SU-DHL-6 (cell line): ENCODE measurements around the gene IFRD2.

Experiments
- H2AFZ ChIP-seq: fragments of 200-600 bp; sonication (generic); 2 replicates; pipeline ENCODE4 v1.6.1; 2014; ENCODE audit warnings: low read depth, mild to moderate bottlenecking, moderate library complexity, mixed read lengths, antibody characterized with exemption, low read length; ENCODE audit not compliant: severe bottlenecking
- H3F3A ChIP-seq: fragments of 200-600 bp; shearing (Covaris generic); 2 replicates; pipeline ENCODE4 v1.6.0; 2016; ENCODE audit warnings: antibody characterized with exemption, mild to moderate bottlenecking; ENCODE audit not compliant: insufficient read depth
- H3K27ac ChIP-seq: fragments of 200-600 bp; sonication (generic); 2 replicates; pipeline ENCODE4 v1.5.1; 2016; ENCODE audit warnings: low read depth, mild to moderate bottlenecking, low read length, moderate library complexity, mixed read lengths
- H3K27me3 ChIP-seq: fragments of 200-600 bp; sonication (generic), shearing (Covaris generic); 2 replicates; pipeline ENCODE4 v1.6.0; 2014; ENCODE audit warnings: mild to moderate bottlenecking, low read length
- H3K36me3 ChIP-seq: fragments of 200-600 bp; sonication (generic); 2 replicates; pipeline ENCODE4 v1.6.1; 2014; ENCODE audit warnings: mild to moderate bottlenecking, low read length, mixed read lengths
- H3K4me2 ChIP-seq: fragments of 300-600, 200-600 bp; shearing (Covaris generic), sonication (generic); 2 replicates; pipeline ENCODE4 v1.6.0; 2014; ENCODE audit warnings: low read length, low read depth, mild to moderate bottlenecking; ENCODE audit not compliant: poor library complexity, severe bottlenecking
- H3K4me3 ChIP-seq: fragments of 200-600 bp; sonication (generic); 2 replicates; pipeline ENCODE4 v1.5.1; 2014; ENCODE audit warnings: antibody characterized with exemption, low read length, mild to moderate bottlenecking, mixed read lengths; ENCODE audit not compliant: insufficient read depth, poor library complexity, severe bottlenecking
- H3K79me2 ChIP-seq: fragments of 200-600 bp; sonication (generic); 2 replicates; pipeline ENCODE4 v1.6.1; 2014; ENCODE audit warnings: mild to moderate bottlenecking, low read length, moderate library complexity; ENCODE audit not compliant: insufficient read depth
- H3K9ac ChIP-seq: fragments of 200-600 bp; sonication (generic); 2 replicates; pipeline ENCODE4 v1.7.0; 2014; ENCODE audit warnings: mild to moderate bottlenecking, low read length
- H3K9me2 ChIP-seq: fragments of 200-600 bp; sonication (generic); replicated peaks from 2 replicates; pipeline ENCODE4 v1.6.1; 2014; ENCODE audit warnings: low read length; ENCODE audit not compliant: insufficient read depth
- H3K9me3 ChIP-seq: fragments of 200-600 bp; sonication (generic); 2 replicates; pipeline ENCODE4 v1.6.1; 2014; ENCODE audit warnings: low read length, mixed read lengths; ENCODE audit not compliant: insufficient read depth
- H4K20me1 ChIP-seq: fragments of 200-600 bp; sonication (generic); 2 replicates; pipeline ENCODE4 v1.6.1; 2014; ENCODE audit warnings: low read depth, mild to moderate bottlenecking, antibody characterized with exemption, low read length, moderate library complexity, mixed read lengths
- EZH2phosphoT487 ChIP-seq: fragments of 200-600 bp; sonication (generic), shearing (Covaris generic); conservative IDR thresholded peaks from 2 replicates; pipeline ENCODE4 v1.6.1; 2018; ENCODE audit warnings: mild to moderate bottlenecking, antibody characterized with exemption, low read length, moderate library complexity, mixed read lengths
- TF ChIP-seq, protein P1 (sequence below): fragments of 200-600 bp; sonication (generic); IDR thresholded peaks from one replicate; pipeline ENCODE4 v1.5.1; 2017; ENCODE audit warnings: antibody characterized with exemption, mild to moderate bottlenecking, low read length, moderate library complexity; ENCODE audit not compliant: insufficient read depth, poor library complexity, severe bottlenecking

The IFRD2 gene

DNA sequence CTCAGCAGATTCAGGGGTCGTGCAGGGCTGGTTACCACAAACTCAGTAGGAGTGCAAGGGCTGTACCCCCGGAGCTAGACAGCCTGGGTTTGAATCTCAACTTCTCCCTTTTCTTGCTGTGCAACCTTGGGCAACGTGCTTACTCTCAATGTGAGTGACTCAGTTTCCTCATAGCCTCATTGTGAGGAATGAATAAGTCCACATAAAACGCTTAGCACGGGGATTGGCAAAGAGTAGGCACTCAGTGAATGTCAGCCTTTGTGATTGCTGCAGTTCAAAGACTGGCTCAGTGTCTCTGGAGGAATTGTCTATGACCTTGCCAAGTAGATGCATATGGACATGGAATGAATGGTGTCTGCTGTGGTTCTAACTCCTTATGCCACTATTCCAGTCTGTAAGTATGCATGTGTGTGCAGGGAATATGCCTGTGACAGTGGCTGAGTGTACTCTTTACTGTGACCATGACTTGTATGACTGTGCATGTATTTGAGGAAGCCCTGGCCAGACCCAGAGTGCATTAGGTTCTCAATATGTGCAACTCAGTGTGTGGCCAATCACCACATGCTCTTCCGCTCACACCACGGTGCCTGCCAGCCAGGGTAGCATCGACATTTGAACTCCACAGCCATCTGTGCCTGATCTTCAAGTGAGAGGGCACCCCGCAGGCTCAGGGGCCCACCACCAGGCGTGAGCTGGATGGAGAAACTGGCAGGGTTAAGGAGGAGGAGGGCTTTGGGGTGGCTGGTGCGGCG is 7.9 kb upstream of the IFRD2 start:
- H2AFZ ChIP-seq, result peak overlapping the region; percentile 78
- TF ChIP-seq, protein P1, sequence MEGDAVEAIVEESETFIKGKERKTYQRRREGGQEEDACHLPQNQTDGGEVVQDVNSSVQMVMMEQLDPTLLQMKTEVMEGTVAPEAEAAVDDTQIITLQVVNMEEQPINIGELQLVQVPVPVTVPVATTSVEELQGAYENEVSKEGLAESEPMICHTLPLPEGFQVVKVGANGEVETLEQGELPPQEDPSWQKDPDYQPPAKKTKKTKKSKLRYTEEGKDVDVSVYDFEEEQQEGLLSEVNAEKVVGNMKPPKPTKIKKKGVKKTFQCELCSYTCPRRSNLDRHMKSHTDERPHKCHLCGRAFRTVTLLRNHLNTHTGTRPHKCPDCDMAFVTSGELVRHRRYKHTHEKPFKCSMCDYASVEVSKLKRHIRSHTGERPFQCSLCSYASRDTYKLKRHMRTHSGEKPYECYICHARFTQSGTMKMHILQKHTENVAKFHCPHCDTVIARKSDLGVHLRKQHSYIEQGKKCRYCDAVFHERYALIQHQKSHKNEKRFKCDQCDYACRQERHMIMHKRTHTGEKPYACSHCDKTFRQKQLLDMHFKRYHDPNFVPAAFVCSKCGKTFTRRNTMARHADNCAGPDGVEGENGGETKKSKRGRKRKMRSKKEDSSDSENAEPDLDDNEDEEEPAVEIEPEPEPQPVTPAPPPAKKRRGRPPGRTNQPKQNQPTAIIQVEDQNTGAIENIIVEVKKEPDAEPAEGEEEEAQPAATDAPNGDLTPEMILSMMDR, result no peak
- TF ChIP-seq EZH2phosphoT487, result no peak

DNA sequence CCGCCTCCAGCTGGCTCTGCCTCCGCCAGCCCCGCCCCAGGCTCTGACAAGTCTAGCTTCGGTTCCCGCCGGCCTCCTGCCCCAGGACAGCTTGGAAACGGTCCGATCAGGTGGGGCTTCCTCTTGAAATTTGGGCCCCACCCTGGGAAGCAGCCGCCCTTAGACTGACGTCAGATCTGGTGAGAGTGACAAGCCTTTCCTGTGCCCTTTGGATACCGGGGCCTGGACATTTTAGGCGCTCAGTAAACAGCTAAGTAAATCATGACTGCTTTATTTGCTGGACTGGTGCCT is 7.4 kb upstream of the IFRD2 start:
- H3K9me3 ChIP-seq, result no peaks in the 10 kb centered on the region
- H3K4me3 ChIP-seq, result peak overlapping the region; percentile 57
- no peaks in the 10 kb centered on the region for H4K20me1 ChIP-seq
- H3F3A ChIP-seq, result no peaks in the 10 kb centered on the region
- peak overlapping the region; percentile 33 for H3K27ac ChIP-seq
- H3K9me2 ChIP-seq, result no peaks in the 10 kb centered on the region
- H3K9ac ChIP-seq, result peak overlapping the region; percentile 66
- no peaks in the 10 kb centered on the region for H3K79me2 ChIP-seq
- peak overlapping the region; percentile 76 for H3K4me2 ChIP-seq
- no peaks in the 10 kb centered on the region for H3K27me3 ChIP-seq
- no peaks in the 10 kb centered on the region for H3K36me3 ChIP-seq
- peak overlapping the region; percentile 78 for H2AFZ ChIP-seq
- TF ChIP-seq EZH2phosphoT487, result no peak
- TF ChIP-seq, protein P1, result no peak

More for the DNA sequence above, 7.9 kb upstream of the IFRD2 start:
- Histone ChIP-seq H3K36me3 (no peaks in the 10 kb centered on the region), H3K4me3 (peak overlapping the region; percentile 57), H3K9me3 (no peaks in the 10 kb centered on the region), H3F3A (no peaks in the 10 kb centered on the region), H4K20me1 (no peaks in the 10 kb centered on the region), H3K27me3 (no peaks in the 10 kb centered on the region), H3K4me2 (peak overlapping the region; percentile 76), H3K79me2 (no peaks in the 10 kb centered on the region), H3K27ac (peak overlapping the region; percentile 33), H3K9me2 (no peaks in the 10 kb centered on the region), H3K9ac (peak overlapping the region; percentile 66)

DNA sequence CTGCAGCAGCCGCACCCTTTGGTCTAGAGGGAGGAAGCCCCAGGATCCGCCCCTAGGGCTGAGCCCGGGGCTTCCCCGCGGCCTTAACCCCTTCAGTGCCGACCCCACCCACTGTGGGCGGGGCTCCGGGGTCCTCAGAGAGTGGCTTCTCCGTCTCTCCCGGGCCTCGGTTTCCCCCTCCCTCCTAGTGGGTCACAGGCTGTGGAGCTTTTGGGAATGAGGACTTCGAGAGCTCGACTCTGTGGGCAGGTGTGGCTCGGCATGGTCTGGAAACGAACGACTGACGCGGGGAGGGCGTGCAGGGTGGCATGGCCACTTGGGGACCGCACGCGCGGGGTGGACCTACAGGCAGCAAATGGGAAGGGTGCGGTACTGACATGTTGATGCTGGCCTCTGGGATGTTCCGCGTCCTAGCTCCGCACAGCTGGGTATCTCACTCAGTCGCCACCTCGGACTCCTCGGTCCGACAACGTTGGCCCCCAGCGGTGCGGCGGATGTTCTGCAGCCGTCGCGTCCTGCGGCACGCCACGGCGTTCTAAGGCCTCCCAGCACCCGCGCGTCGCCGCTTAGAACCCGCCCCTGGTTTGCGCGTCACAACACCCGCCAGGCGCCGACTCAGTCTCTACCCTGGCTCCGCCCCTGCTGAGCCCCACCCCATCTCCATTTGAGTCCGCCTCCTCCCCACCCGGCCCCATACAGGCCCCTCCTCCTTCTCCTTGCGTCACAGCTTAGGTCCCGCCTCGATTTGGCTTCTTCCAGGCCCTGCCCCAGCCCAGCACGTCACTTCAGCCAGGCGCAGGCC is 6.8 kb upstream of the IFRD2 start, which contains the start of the genes HYAL3 and NAA80:
HYAL3 (minus strand) TSS at position 570 of the 802 bp plus-strand sequence. CDS start 3,803 bp downstream, outside the sequence.
NAA80 (minus strand) TSS at position 570 of the 802 bp plus-strand sequence. CDS start 1,942 bp downstream, outside the sequence.
- Histone ChIP-seq H2AFZ (peak within 1 kb of the TSS; percentile 89), H3K9me2 (no peaks in the 10 kb centered on the region), H4K20me1 (no peaks in the 10 kb centered on the region), H3K4me3 (peak within 1 kb of the TSS; percentile 81), H3F3A (no peaks in the 10 kb centered on the region), H3K79me2 (no peaks in the 10 kb centered on the region), H3K27ac (peak within 1 kb of the TSS; percentile 45), H3K9ac (peak within 1 kb of the TSS; percentile 74), H3K9me3 (no peaks in the 10 kb centered on the region), H3K4me2 (peak within 1 kb of the TSS; percentile 79), H3K36me3 (no peaks in the 10 kb centered on the region), H3K27me3 (no peaks in the 10 kb centered on the region)
- TF ChIP-seq, protein P1, result peak; percentile 18
- no peak for TF ChIP-seq EZH2phosphoT487
